Globus pallidus (tissue), 1 donor: Measurements from ENCODE around the gene ERBB4.
"Not testable (repeated sequence)": the region's sequence is repeated elsewhere in the genome, so short reads cannot be mapped to it uniquely, and the experiment has no call there.

Source experiments
- DNase-seq: peaks from one replicate; pipeline ENCODE4 v3.0.0-alpha.2; 2015; ENCODE audit warnings: low spot score

Gene ERBB4

DNA sequence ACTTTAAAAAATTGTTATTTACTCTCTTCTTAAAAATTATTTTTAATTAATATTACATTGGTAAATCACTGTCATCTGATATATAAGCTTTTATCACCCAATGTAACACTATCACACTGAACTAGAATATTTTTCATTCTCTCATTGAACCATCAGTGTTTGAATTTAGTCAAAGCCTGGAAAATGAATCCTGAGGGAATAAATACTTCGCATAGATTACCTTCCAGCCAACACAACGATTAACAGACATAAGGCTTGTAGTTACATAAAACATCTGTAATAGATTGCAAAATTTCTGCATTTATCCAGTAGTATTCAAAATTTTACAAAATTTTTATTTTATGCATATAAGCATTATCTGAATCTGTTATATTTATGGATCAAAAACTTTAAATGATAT, 314.9 kb downstream of the ERBB4 start:
- DNase-seq = no peak

DNA sequence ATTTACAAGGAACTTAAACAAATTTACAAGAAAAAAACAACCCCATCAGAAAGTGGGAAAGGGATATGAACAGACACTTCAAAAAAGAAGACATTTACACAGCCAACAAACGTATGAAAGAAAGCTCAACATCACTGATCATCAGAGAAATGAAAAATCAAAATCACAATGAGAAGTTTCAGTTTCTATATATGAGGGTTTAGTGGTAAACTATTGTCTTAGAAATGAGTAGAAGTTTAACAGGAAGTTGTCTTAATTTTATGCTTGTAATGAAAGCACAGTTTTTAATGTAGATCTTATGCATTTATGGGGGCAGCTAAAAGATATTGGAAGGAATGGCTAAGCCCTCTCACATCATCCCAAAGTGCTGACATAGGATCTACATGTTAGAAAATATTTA, 325.4 kb downstream of the ERBB4 start:
- DNase-seq = no peak

DNA sequence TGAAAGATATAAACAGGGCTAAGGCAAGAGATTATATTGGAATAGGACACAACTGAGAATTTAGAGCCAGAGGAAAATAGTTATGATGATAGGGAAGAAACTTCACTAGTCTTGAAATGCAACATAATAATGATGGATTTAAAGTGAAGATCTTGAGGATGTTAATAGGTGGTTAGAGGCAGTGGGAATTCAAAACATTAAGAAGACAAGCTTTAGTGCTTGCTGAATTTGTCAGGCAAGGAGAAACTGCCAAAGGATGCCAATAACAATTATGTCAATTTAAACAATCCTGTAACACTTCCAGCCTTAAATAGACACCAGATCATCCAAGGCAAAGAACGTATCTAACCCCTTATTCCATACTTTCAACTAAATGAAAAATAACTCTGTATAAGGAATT, 330.1 kb downstream of the ERBB4 start:
- no peak for DNase-seq

DNA sequence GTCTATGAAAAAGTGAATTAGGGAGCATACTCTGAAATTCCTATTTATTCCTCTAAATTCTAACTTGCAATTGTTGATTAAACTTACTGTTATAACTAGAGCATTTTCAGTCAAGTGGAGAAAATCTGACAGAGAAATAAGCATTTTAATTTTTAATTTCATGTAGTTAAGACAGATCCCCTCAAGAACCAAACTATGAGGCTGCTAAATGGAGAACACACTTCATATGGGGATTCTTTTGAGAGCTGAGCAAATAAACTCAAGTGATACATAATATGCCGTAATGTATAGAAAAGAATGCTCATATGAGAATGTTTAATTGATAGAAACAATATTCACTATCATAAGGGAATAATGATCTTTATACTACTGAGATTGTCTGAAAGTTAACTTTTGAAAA, 340.8 kb downstream of the ERBB4 start:
- no peak for DNase-seq

DNA sequence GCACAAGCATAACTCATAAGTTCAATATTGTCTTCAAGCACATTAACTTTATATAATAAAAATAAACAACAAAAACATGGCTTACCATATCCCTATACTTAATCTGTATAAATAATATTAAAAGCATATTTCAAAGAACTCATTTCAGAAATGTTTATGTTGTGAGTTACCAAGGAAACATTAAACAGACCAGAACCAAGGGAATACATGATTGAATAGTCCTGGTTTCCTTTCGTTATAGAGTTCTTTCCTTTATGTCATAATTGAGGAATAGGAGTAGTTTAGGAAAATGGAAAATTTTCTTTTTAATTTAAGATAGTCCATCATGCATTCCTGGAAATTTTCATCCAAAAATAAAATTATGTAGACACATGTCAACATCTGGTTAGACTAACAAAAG, 343.0 kb downstream of the ERBB4 start:
- DNase-seq = no peak

DNA sequence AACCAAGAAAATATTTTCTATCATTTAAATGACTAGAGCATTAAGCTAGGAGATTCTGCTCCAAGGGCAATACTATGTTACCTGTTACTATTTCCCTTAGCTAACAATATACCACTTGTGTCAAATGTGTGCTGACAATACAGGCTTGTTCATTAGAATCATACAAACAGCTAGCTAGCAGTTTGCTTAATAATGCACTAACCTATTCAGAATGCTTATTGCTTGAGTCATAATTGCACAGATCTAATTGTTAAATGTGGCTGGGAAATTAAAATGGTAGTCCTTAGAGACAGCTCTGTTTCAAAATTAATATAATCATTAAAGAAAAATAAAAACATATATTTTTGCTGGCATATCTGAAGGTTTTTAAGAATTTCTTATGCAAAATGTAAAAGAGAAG, 344.2 kb downstream of the ERBB4 start:
- DNase-seq = no peak

DNA sequence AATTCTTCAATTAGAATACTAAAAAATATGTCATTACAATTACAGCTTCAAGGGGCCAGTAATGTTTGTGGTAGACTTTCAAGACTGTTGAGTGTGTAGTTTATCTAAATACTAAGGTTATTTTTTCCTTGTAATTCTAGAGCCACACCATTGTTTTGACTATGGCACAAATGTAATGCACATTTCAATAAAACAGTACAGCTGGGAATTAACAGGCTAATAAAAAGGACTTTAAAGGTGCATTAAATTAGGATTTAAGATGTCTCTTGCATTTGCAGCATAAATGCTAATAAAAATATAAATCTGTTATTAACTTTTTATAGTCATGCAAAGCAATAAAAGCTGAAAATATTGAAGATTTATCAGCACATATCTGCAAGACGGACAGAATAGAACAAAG, 344.8 kb downstream of the ERBB4 start:
- DNase-seq = no peak

DNA sequence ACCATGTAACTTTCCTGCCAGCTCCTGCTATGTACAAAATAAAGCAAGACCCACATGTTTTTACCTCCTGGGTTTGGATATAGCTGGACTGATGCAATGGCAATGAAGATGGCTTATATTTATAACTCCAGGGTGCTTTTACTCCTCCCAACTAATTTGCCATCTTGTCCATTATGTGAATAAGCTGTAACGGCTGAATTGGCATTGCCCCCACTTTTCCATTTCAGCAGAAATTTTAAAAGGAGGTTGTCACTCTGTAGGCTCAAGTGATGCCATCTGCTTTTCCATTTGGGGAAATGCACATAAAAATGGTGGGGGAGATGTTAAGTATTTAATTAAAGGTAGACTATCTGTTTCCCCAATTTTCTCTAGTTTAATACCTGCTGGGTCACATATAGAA, 345.5 kb downstream of the ERBB4 start:
- DNase-seq = no peak

DNA sequence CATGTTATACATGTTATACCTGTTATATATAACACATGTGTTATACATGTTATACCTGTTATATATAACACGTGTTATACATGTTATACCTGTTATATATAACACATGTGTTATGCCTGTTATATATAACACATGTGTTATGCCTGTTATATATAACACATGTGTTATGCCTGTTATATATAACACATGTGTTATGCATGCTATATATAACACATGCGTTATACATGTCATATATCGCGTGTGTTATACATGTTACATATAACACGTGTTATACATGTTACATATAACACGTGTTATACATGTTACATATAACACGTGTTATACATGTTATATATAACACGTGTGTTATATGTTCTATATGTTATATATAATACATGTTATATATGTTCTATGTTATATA, 347.2 kb downstream of the ERBB4 start:
- not testable (repeated sequence) for DNase-seq

DNA sequence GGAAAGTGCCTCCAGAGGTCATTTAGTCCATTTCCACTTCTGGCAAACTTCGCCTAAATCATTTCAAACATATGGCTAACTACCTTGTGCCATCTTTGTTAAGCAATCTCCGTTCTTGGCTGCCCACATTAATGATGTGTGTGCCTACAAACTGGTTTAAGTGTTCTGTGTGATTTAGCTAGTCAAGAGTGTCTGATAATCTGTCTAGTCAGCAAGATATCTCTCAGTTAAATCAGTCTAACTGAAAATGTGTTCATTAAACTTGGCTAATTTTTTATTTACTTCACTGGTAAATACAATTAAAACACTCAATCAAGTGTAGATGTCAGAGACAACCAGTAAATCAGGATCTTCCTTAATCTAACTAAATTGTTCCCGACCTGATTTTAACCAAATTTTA, 352.4 kb downstream of the ERBB4 start:
- no peak for DNase-seq

DNA sequence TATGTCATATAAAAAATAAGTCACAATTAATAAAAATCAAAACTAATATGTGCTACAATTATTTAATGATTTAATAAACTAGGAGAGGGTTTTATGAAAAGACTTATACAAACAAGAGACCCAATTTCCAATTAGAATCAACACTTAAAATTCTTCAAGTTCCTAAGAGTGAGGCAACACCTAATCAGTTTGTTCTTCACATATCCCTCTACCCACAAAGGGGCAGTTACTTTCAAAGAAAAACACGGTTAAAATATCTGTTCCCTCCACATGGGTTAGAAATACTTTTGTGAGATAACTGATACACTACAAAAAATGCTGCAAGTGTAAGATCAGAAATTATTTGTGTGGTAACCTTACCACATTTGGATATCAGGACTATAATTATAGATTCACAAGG, 357.0 kb downstream of the ERBB4 start:
- DNase-seq = no peak

DNA sequence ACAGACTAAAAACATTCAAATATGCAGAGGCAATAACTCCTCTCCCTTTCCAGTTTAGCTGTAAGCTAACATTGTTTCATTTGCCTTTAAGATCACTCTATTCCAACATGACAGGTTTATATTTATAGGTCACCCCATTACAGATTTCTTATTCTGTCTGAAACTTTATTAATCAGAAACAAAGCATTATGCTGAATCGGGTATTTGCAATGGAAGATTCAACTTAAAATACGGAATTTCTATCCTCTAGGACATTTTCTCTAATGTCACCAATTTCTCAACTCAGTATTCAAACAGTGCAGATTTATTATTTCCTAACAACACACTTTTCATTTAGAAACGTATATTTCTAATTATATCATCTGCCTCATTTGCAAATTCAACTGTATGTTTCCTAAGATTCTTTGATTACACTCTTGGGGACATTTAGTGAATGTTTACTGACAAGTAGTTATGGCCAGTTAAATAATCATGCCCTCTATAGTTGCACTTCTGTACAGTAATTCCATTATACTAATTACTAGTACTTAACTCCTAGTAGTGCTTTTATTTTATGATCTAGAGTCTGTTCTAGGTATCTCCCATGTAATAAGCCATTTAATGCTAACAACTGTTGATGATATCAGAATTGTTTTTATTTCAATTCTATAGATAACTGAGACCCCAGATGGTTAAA, 358.1 kb downstream of the ERBB4 start:
- DNase-seq = no peak

DNA sequence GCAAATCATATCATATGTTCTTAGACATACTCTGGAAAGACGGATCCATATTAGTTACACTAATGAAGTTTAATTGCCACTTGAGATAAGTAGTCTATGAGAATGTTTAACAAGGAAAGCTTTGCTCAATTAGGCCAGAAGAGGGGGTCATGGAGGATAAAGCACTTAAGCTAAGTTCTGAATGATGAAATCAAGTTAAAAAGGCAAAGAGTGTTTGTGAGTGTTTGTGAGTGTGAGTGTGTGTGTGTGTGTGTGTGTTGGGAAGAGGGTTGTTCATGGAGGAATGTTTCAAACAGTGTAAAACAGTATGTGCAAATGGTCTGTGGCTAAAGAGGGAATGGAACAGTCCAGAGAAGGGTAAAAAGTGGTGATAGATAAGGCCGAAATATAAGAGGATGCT, 360.9 kb downstream of the ERBB4 start:
- DNase-seq = no peak

DNA sequence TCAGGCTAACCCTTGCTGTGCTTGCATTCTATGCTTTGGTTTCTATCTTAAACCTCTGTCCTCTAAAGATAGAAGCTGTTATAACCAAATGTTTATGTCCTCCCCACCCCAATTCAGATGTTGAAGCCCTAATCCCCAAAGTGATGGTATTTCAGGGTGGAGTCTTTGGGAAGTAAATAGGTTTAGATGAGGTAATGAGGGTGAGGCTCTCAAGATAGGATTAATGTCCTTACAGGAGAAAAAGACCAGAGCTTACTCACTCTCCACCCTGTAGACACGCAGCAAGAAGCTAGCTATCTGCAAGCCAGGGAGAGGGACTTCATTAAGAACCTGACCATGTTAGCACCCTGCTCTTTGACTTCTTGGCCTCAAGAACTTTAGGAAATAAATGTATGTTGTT, 362.5 kb downstream of the ERBB4 start:
- no peak for DNase-seq

DNA sequence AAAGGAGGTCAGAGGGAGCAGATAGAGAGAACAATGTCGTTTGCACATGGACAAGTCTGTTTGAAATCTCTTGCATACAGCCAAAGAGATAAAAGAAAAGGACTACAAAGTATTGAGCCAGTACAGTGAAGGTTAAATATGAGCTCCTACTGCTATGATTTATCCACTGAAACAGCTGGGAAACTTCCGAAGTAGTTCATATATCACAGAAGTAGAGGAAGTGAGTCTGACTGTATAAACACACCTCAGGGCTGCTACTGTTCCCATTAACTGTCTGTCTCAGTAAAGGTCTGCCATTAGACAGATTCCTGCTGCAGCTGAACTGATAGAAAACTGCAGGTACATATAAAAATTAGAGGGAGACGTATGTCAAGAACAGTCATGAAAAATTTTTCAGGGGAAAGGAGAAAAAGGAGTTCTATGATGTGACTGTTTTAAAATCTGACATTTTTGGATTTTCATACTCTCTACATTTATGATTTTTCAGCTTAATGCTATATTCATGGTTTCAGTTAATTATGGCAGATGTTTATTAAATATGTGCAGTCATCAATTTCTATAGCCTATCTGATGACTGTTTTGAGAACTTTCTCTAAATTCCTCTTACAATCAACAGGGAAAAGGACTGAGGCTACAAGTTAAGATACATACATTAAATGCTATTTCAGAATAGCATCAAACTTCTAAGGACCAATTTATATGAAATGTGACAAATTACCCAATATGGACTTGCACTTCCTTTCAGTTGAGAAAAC, 364.7 kb downstream of the ERBB4 start:
- DNase-seq = no peak

DNA sequence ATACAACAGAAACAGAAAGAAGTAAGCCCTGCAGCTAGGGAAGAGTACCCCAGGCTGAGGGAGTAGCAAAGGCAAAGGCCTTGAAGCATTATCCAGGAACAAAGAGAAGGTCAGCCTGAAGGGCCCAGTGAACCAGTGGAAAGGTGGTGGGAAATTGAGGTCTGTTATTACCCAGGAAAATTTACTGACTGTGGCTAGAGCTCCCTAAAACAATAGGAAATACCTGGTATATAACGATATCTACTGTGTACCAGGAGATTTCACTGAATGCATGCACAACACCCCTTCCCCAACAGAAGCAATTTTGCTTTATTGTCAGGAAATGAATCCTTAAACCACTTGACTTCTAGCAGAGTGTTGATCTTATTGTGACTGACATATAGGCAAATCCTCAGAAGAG, 365.3 kb downstream of the ERBB4 start:
- no peak for DNase-seq

DNA sequence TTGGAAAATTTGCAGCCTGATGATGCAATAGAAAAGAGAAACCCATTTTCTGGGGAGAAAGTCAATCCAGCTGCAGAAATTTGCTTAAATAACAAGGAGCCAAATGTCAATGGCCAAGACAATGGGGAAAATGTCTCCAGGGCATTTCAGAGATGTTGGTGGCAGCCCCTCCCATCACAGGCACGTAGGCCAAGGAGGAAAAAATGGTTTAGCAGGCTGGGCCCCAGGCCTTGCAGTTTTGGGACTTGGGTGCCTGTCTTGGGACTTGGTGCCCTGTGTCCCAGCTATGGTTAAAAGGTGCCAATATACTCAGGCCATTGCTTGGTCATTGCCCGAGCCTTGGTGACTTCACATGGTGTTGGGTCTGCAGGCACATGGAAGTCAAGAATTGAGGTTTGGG, 368.2 kb downstream of the ERBB4 start:
- DNase-seq = no peak

DNA sequence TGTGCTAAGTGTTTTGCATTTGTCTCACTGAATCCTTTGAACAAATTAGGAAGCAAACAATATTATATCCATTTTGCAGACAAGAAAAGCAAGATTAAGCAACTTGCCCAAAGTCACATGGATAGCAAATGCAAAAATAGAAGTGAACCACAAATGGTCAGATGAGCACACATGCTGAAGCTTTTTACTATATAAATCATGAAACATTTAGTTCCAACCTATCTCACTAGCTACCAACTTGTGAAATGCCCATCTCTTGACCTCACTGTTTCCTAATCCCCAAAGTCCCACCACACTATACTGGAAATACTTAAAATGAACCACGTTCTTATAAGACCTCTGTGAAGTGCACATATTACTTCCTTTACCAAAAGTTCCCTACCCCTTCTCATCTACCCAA, 380.5 kb downstream of the ERBB4 start:
- DNase-seq = no peak

DNA sequence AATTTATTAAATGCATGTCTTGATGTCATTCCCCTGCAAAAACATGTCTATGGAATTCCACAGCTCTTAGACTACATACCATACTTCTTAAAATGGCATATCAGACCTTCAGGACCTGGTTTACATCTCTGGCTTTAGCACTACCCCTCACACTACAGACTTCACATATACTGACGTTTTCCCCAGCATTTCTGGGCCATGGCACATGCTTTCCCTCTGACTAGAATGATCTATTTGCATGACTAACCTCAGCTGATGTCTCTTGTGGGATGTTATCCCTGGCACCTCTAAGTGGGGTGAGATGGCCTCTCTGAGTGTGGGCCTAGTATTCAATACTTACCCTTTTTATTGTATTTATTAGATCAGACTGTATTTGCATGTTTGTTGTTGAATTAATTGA, 381.6 kb downstream of the ERBB4 start:
- no peak for DNase-seq

DNA sequence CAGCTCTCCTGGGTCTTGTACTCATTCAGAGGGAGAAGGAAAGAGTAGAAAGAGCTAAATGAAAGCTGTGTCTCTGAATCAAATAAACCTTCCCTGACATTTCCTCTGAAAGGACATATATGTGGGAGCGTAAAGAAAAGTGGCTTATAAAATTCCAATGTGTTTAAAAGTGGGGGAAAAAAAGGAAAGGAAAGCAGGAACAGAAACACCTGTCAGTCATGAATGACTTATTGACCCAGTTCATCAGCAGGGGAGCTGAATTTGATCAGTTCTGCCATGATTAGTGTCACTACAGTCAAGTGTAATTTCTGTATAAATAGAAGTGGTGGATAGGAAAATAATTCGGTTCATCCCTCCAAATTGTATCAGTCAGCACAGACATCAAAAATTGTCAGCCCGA, 382.5 kb downstream of the ERBB4 start:
- DNase-seq = no peak

DNA sequence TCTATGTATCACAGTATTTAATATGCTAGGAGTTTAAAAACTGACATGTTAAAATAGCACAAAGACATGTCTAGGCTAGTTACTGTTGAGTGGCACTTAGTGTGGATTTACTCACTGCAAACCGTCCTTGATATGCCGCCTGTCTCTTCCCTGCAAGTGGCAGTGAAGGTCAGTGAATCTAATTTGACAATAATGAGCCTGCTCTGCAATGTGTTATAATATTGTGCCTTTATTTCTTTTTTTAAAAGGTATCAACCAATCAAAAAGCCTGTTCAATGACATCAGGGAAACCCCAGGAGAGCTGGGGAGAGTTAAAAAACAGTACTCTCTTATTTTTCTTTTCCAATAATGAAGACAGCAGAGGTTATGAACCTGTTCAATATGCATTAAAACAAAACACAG, 384.1 kb downstream of the ERBB4 start:
- no peak for DNase-seq

DNA sequence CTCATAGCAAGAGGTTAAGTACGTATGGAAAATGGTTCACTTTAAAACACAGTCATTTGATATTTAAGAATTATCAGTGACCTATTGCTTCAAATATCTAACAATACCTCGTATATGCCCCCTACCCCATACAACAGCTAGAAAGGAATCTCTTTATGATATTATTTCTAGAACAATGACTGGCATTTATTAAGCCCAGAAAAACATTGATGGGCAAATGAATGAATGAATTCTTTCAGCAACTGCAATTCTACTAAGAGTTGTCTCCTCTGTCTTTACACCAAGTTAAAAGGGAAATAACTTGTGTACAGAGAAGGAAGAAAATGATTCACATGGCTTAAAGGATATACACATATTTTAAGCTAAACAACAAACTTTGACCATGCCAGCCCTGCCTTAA, 384.7 kb downstream of the ERBB4 start:
- DNase-seq = no peak

DNA sequence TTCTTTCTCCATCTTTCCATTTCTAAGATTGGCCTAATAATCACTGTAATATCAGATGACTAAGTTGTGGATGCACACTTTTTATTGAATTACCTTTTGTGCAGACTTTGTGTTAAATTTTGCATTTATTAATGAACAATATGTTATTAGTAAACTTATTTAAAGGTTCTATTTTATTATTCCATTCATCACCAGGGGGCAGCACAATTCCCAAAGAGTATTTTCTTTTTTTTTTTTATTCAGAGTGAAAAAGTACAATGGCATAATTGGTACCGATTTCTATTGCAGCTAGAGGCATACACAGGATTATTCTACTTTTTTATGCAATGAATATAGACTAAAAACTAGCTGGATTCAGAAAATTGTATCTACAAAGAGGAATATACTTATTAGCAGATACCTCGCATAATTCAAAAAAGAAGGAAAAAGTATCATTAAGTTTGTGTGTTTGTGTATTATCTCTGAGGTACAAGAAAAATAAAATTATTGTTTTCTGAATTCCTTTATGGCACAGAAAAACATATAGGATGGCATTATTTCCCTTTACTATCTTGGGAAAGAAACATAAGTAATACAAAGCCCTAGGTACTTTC, 390.6 kb downstream of the ERBB4 start:
- peak; percentile 25 for DNase-seq

DNA sequence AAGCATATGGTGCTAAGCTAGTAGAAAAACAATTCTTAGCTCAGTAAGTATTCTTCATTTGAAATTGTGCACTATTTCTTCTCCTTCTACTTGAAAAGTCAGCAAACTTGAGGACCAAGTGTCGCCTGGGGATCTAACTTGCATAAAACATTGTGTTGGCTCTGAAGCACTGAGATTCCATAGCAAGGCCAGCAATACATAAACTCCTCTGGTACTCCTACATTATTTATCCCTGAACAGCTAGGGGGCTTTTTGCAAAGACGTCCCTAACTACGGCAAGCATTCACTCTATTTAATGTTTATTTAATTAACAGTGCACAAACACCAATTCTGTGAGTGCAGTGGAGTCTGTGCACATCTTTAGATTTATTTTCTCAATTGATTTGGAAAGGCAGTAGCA, 392.2 kb downstream of the ERBB4 start:
- no peak for DNase-seq
